Loucy (cell line): Measurements from ENCODE around the gene MACO1.

Source experiments
- H2AFZ ChIP-seq: fragments of 200-600 bp; sonication (generic); 2 replicates; pipeline ENCODE4 v1.6.0; 2016; ENCODE audit warnings: antibody characterized with exemption, mild to moderate bottlenecking, low read length, moderate library complexity
- H3F3A ChIP-seq: fragments of 200-600 bp; 2 replicates; pipeline ENCODE4 v1.6.0; 2016; ENCODE audit warnings: antibody characterized with exemption, low read depth, mild to moderate bottlenecking
- H3K27me3 ChIP-seq: fragments of 200-600 bp; sonication (generic); 2 replicates; pipeline ENCODE4 v1.6.1; 2014; ENCODE audit warnings: low read length, mild to moderate bottlenecking; ENCODE audit not compliant: insufficient read depth, poor library complexity, severe bottlenecking
- H3K36me3 ChIP-seq: fragments of 200-600 bp; sonication (generic); 2 replicates; pipeline ENCODE4 v1.6.1; 2016; ENCODE audit warnings: low read length; ENCODE audit not compliant: insufficient read depth
- H3K4me1 ChIP-seq: fragments of 200-600 bp; sonication (generic); 2 replicates; pipeline ENCODE4 v1.5.1; 2014; ENCODE audit warnings: low read length, mild to moderate bottlenecking; ENCODE audit not compliant: insufficient read depth, poor library complexity, severe bottlenecking
- H3K4me2 ChIP-seq: fragments of 200-600 bp; sonication (generic); 2 replicates; pipeline ENCODE4 v1.6.0; 2014; ENCODE audit warnings: antibody characterized with exemption, low read length, low read depth, mild to moderate bottlenecking; ENCODE audit not compliant: poor library complexity, severe bottlenecking
- H3K4me3 ChIP-seq: fragments of 200-600 bp; sonication (generic); 2 replicates; pipeline ENCODE4 v1.5.1; 2014; ENCODE audit warnings: low read length, mild to moderate bottlenecking, mixed read lengths; ENCODE audit not compliant: poor library complexity, severe bottlenecking
- H3K79me2 ChIP-seq: fragments of 200-600 bp; sonication (generic); 2 replicates; pipeline ENCODE4 v1.6.1; 2014; ENCODE audit warnings: low read length; ENCODE audit not compliant: insufficient read depth
- H3K9ac ChIP-seq: fragments of 200-600 bp; sonication (generic); 2 replicates; pipeline ENCODE4 v1.6.0; 2014; ENCODE audit warnings: mild to moderate bottlenecking, low read depth, low read length, moderate library complexity; ENCODE audit not compliant: poor library complexity, severe bottlenecking
- H3K9me2 ChIP-seq: fragments of 200-600 bp; sonication (generic); replicated peaks from 2 replicates; pipeline ENCODE4 v1.6.1; 2016; ENCODE audit warnings: low read depth, low read length, mixed read lengths
- H3K9me3 ChIP-seq: fragments of 200-600 bp; sonication (generic); 2 replicates; pipeline ENCODE4 v1.6.1; 2014; ENCODE audit warnings: mild to moderate bottlenecking, antibody characterized with exemption, low read length, low read depth; ENCODE audit not compliant: insufficient read depth
- H4K20me1 ChIP-seq: fragments of 200-600 bp; sonication (generic); 2 replicates; pipeline ENCODE4 v1.6.0; 2014; ENCODE audit warnings: antibody characterized with exemption, low read length, mild to moderate bottlenecking; ENCODE audit not compliant: insufficient read depth, poor library complexity, severe bottlenecking
- EZH2phosphoT487 ChIP-seq: fragments of 200-600 bp; IDR thresholded peaks from 2 replicates; pipeline ENCODE4 v1.6.1; 2018; ENCODE audit warnings: antibody characterized with exemption, mild to moderate bottlenecking, moderate library complexity, borderline replicate concordance
- TF ChIP-seq, protein P1 (sequence below): fragments of 200-600 bp; sonication (generic); conservative IDR thresholded peaks from 2 replicates; pipeline ENCODE4 v1.5.1; 2014; ENCODE audit warnings: mild to moderate bottlenecking, antibody characterized with exemption, low read length

The MACO1 gene

DNA sequence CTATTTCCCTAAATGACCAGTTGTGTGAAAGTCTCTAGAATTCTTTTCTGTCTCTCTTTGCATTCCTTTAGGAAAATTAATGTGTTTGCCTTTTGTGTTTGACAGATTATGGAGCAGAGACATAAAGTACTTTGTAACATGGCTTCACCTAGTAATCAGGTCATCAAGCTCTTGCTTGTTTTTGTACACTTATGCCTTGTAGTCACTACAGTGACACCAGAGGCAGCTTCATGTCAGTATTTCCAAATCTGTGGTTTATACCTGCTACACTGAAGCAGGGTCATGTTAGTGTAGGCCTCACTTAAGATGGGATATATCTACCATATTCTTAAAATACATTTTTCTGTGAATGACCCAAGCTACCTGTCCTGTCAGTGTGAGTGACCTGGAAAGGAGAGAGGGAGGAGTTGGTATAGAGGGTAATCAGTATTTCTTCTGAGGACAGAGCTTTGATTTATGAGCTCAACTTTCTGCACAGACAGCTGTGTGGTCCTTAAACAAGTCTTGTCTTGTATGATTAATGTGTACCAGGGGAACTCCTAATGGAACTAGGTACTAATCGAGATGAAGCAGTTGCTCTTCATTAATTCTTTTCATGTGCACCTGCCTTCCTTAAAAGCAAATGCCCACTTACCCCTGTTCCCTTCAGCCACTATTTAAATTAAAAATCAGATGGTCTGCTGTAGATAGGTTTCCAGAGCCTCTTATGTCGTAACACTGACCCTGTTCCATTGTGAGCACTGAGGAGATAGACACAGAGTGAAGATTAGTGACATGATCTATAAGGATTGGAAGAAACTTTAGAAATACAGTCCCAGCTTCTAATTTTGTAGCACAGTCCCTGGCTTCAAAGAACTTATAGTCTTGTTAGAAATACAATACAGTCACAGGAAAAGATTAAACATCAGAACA lies 45.7 kb downstream of the MACO1 start:
- Histone ChIP-seq H3K4me3 (no peak overlapping the region), H3K36me3 (peaks cover 12% of the 10 kb centered on the region; the same call in 1 of the 2 replicates), H3K4me1 (peaks cover 6% of the 10 kb centered on the region), H3K4me2 (no peak overlapping the region), H3F3A (no peaks in the 10 kb centered on the region), H3K79me2 (peaks cover 45% of the 10 kb centered on the region), H3K9me2 (no peaks in the 10 kb centered on the region), H2AFZ (no peak overlapping the region), H3K27me3 (no peaks in the 10 kb centered on the region), H3K9ac (no peak overlapping the region), H4K20me1 (peaks cover 25% of the 10 kb centered on the region), H3K9me3 (no peaks in the 10 kb centered on the region)
- TF ChIP-seq, protein P1, sequence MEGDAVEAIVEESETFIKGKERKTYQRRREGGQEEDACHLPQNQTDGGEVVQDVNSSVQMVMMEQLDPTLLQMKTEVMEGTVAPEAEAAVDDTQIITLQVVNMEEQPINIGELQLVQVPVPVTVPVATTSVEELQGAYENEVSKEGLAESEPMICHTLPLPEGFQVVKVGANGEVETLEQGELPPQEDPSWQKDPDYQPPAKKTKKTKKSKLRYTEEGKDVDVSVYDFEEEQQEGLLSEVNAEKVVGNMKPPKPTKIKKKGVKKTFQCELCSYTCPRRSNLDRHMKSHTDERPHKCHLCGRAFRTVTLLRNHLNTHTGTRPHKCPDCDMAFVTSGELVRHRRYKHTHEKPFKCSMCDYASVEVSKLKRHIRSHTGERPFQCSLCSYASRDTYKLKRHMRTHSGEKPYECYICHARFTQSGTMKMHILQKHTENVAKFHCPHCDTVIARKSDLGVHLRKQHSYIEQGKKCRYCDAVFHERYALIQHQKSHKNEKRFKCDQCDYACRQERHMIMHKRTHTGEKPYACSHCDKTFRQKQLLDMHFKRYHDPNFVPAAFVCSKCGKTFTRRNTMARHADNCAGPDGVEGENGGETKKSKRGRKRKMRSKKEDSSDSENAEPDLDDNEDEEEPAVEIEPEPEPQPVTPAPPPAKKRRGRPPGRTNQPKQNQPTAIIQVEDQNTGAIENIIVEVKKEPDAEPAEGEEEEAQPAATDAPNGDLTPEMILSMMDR: no peak
- no peak for TF ChIP-seq EZH2phosphoT487

DNA sequence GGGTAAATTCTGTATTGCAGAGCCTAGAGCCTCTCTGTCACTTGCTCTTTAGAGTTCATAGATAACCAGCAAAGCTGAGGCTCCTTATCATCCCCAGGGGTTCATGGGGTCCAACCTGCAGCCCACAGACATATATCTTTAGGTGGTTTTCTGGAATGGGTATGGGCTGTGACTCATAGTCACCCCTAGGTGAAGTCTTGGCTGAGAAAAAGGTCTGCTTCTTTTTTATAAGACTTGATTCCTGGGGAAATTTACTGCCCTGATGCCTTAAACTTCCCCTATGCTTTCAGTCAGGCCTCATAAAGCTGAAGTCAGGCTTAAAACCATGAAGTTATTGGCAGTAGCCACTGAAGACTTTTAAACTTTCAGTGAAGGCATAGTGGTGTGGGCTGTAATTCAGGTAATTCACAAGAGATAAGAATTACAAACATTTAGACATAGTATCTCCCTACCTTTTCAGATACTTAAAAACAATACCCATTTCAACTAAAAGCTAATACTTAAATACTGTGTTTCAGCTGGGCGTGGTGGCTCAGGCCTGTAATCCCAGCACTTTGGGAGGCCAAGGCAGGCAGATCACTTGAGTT lies 46.8 kb downstream of the MACO1 start:
- H3K27me3 ChIP-seq: no peaks in the 10 kb centered on the region
- no peaks in the 10 kb centered on the region for H3K9me3 ChIP-seq
- H3K9ac ChIP-seq: no peak overlapping the region
- peaks cover 53% of the 10 kb centered on the region for H3K79me2 ChIP-seq
- H3K36me3 ChIP-seq: peaks cover 12% of the 10 kb centered on the region; the same call in 1 of the 2 replicates
- no peak overlapping the region for H3K4me3 ChIP-seq
- H3F3A ChIP-seq: no peaks in the 10 kb centered on the region
- TF ChIP-seq EZH2phosphoT487: no peak
- TF ChIP-seq, protein P1: no peak
- H2AFZ ChIP-seq: no peak overlapping the region
- peaks cover 6% of the 10 kb centered on the region for H3K4me1 ChIP-seq
- no peaks in the 10 kb centered on the region for H3K9me2 ChIP-seq
- peaks cover 21% of the 10 kb centered on the region for H4K20me1 ChIP-seq
- no peak overlapping the region for H3K4me2 ChIP-seq

DNA sequence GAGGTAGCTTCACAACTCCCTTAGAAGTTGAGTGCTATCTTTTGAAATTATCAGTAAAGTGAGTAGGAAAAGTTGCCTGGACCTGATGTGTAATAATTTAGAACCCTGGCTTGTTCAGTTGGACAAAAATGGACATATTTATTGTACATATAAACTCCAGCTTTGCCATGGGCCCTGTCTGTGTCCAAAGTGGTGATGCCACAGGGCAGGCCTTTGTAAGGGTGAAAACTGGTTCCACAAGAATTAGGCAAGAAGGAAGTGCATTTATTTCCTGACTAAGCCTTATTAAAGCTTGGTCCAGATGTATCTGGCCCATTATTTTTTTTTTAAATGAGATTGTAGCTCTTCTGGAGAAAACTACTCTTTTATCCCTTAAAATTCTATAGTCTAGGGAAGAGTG lies 47.9 kb downstream of the MACO1 start:
- Histone ChIP-seq H3K4me1 (peaks cover 6% of the 10 kb centered on the region), H3K9me2 (no peaks in the 10 kb centered on the region), H3F3A (no peaks in the 10 kb centered on the region), H3K9ac (no peak overlapping the region), H3K4me3 (no peak overlapping the region), H3K27me3 (no peaks in the 10 kb centered on the region), H4K20me1 (peaks cover 17% of the 10 kb centered on the region), H3K36me3 (peaks cover 16% of the 10 kb centered on the region; the same call in 1 of the 2 replicates), H2AFZ (no peak overlapping the region), H3K79me2 (peaks cover 47% of the 10 kb centered on the region), H3K4me2 (no peak overlapping the region), H3K9me3 (no peaks in the 10 kb centered on the region)
- TF ChIP-seq, protein P1: no peak
- no peak for TF ChIP-seq EZH2phosphoT487
